Measurements from ENCODE around the gene PSME3.

- no peak for TF ChIP-seq CTCF (IDR thresholded peaks at IDR 0.05)
- TF ChIP-seq POLR2A (IDR thresholded peaks at IDR 0.05): no peak
These were observed 13.5 kb downstream of the PSME3 start for GRCh38 chr17:42846594-42847280.

Measured in testis (tissue), 2 donors.